Memory B cell (primary cell): Measurements from ENCODE around the gene CAMK2A.

Experiments used
- ATAC-seq: fragments of 150-1000 bp; cut with Tn5 transposase; 2 replicates; pipeline ENCODE4 v1.10.0; 2021; ENCODE audit warnings: low read depth, mild to moderate bottlenecking, moderate library complexity
- DNase-seq, 2 donors: peaks; one replicate each; pipeline ENCODE4 v3.0.0; 2022; ENCODE audit warnings: low spot score in 2 of 2
- H3K27ac Mint-ChIP-seq: one replicate; pipeline ENCODE4 v1.8.0; 2022; ENCODE audit warnings: mild to moderate bottlenecking, moderate library complexity, mixed read lengths
- H3K27me3 Mint-ChIP-seq: one replicate; pipeline ENCODE4 v1.8.0; 2022; ENCODE audit warnings: mixed read lengths
- H3K36me3 Mint-ChIP-seq: one replicate; pipeline ENCODE4 v1.8.0; 2022; ENCODE audit warnings: mild to moderate bottlenecking, mixed read lengths
- H3K4me1 Mint-ChIP-seq: one replicate; pipeline ENCODE4 v1.8.0; 2022; ENCODE audit warnings: mixed read lengths
- H3K4me3 Mint-ChIP-seq: one replicate; pipeline ENCODE4 v1.8.0; 2022; ENCODE audit warnings: mild to moderate bottlenecking, moderate library complexity, mixed read lengths
- H3K9me3 Mint-ChIP-seq: one replicate; pipeline ENCODE4 v1.8.0; 2022; ENCODE audit warnings: mixed read lengths

Gene CAMK2A

GRCh38 chr5:150190987-150191386, 98.6 kb downstream of the CAMK2A start:
- H3K4me3 Mint-ChIP-seq = no peak overlapping the region
- H3K4me1 Mint-ChIP-seq = no peaks in the 10 kb centered on the region
- H3K36me3 Mint-ChIP-seq = no peaks in the 10 kb centered on the region
- DNase-seq (no peak), ATAC-seq (no peak)
- peaks cover 23% of the 10 kb centered on the region for H3K27me3 Mint-ChIP-seq
- no peak overlapping the region for H3K27ac Mint-ChIP-seq
- H3K9me3 Mint-ChIP-seq = no peaks in the 10 kb centered on the region

DNA sequence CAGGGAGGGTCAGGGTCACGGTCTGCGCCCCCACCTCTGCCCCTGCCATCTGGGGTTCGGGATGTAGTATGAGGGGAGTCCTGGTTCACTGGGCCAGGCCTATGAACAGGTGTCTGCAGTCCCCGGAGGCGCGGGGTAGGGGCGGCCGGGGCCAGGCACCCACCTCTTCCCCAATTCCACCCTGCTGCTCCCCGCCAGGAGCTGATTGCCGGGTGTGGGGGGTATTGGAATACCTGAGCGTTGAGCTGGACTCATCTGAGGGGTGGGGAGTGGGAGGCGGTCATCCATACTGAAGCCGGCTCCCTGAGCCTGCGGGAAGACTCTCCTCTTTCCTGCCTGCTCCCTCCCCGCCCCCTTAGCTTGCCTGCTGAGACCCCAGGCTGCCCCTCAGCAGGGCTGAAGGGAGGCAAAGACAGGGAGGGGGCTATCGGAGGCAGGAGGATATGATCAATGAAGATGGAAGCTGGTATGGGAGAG, 99.0 kb downstream of the CAMK2A start:
- no peak for DNase-seq
- H3K27ac Mint-ChIP-seq = no peak overlapping the region
- H3K4me1 Mint-ChIP-seq = no peaks in the 10 kb centered on the region
- no peaks in the 10 kb centered on the region for H3K9me3 Mint-ChIP-seq
- peaks cover 23% of the 10 kb centered on the region for H3K27me3 Mint-ChIP-seq
- no peak overlapping the region for H3K4me3 Mint-ChIP-seq
- no peaks in the 10 kb centered on the region for H3K36me3 Mint-ChIP-seq
- ATAC-seq = no peak

DNA sequence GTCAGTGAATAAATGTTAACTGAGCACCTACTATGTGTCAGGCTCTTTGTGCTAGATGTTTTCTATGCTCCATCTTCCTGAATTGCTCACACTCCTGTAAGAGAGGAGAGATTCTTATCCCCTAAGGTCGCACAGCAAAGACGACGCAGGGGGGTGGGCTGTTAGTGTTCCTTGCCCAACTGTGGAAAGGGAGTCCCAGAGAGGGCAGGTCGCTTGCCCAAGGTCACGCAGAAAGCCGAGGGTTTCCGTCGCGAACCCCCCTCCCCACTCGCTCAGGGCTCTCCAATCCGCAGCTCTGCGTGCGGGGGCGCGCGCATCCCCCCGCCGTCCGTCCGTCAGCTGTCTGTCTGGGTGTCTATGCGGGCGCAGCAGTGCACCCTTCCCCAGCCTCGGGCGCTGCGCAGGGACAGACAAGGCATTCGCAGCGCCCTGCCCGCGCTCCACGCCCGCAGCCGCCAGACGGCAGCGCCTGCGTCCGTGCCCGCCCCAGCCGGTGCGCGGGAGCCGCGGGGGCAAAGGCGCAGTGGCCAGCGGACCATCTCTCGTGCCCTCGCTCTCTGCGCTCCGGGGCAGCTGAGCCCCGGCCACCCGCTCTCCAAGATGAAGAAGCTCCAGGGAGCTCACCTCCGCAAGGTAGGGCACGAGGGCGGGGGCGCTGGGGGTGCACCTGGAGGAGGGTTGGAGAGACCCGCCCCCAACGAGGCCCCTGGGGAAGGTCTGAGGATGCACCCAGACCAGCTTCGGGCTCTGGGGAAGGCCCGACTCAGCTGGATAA, 99.7 kb downstream of the CAMK2A start, which contains the start of gene SLC6A7:
SLC6A7 (plus strand) TSS at position 335 of the 775 bp plus-strand sequence; CDS start at position 601, 266 bp downstream.
- Mint-ChIP-seq H3K27ac (no peak within 1 kb of the TSS), H3K4me3 (no peak within 1 kb of the TSS), H3K4me1 (no peaks in the 10 kb centered on the region), H3K36me3 (no peaks in the 10 kb centered on the region), H3K9me3 (no peaks in the 10 kb centered on the region), H3K27me3 (peaks cover 24% of the 10 kb centered on the region)
- DNase-seq (no peak), ATAC-seq (no peak)

DNA sequence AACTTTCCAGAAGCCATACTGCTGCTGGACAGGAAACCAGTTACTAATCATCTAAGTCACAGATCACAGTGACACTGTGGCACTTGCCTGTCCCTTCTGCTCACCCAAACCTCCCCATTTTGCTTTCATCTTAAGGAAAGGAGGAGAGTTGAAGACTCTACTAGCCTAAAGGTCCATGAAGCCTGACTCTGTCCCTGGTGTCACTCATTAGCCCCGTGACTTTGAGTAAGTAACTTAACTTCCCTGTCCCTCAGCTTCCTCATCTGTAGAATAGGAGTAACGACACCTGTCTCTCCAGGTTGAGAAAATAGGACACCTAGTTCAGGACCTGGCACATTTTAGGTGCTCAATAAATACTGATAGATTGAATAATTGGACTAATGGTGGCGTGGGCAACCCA, 100.2 kb downstream of the CAMK2A start:
- peaks cover 26% of the 10 kb centered on the region for H3K27me3 Mint-ChIP-seq
- H3K4me3 Mint-ChIP-seq = no peak overlapping the region
- H3K4me1 Mint-ChIP-seq = peaks cover 2% of the 10 kb centered on the region
- H3K27ac Mint-ChIP-seq = no peak overlapping the region
- H3K36me3 Mint-ChIP-seq = no peaks in the 10 kb centered on the region
- no peak for DNase-seq
- no peaks in the 10 kb centered on the region for H3K9me3 Mint-ChIP-seq
- ATAC-seq = no peak

- Mint-ChIP-seq H3K9me3 (no peaks in the 10 kb centered on the region), H3K4me3 (no peak overlapping the region), H3K27ac (no peak overlapping the region), H3K36me3 (no peaks in the 10 kb centered on the region), H3K27me3 (peaks cover 26% of the 10 kb centered on the region), H3K4me1 (peaks cover 2% of the 10 kb centered on the region)
- ATAC-seq = no peak
- no peak for DNase-seq
Measured at GRCh38 chr5:150188146-150188842, 101.3 kb downstream of the CAMK2A start.

DNA sequence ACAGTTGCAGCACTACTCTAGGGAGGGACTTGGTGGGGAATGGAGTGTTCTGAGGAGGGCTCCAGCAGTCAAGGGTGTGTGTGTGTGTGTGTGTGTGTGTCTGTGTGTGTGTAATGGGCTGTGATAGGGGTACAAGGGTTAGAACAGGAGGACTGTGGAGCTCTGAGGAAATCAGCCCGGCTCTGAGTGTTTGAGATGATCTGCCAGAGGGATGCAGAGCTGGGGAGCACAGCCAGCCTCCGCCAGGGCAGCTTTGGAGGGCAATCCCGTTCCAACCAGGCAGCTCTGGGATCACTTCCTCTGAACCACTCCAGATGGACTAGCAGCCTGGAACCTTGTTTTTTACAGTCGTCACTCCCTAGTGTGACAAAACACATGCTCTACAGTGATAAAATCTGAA, 102.7 kb downstream of the CAMK2A start:
- no peak overlapping the region for H3K27ac Mint-ChIP-seq
- H3K4me1 Mint-ChIP-seq = peaks cover 2% of the 10 kb centered on the region
- H3K4me3 Mint-ChIP-seq = no peak overlapping the region
- H3K27me3 Mint-ChIP-seq = peaks cover 25% of the 10 kb centered on the region
- no peaks in the 10 kb centered on the region for H3K9me3 Mint-ChIP-seq
- no peak for DNase-seq
- no peaks in the 10 kb centered on the region for H3K36me3 Mint-ChIP-seq
- no peak for ATAC-seq

GRCh38 chr5:150186137-150186536, 103.4 kb downstream of the CAMK2A start:
- no peaks in the 10 kb centered on the region for H3K9me3 Mint-ChIP-seq
- no peak overlapping the region for H3K4me3 Mint-ChIP-seq
- no peaks in the 10 kb centered on the region for H3K36me3 Mint-ChIP-seq
- ATAC-seq = no peak
- H3K27me3 Mint-ChIP-seq = peaks cover 23% of the 10 kb centered on the region
- peaks cover 2% of the 10 kb centered on the region for H3K4me1 Mint-ChIP-seq
- H3K27ac Mint-ChIP-seq = no peak overlapping the region
- no peak for DNase-seq

DNA sequence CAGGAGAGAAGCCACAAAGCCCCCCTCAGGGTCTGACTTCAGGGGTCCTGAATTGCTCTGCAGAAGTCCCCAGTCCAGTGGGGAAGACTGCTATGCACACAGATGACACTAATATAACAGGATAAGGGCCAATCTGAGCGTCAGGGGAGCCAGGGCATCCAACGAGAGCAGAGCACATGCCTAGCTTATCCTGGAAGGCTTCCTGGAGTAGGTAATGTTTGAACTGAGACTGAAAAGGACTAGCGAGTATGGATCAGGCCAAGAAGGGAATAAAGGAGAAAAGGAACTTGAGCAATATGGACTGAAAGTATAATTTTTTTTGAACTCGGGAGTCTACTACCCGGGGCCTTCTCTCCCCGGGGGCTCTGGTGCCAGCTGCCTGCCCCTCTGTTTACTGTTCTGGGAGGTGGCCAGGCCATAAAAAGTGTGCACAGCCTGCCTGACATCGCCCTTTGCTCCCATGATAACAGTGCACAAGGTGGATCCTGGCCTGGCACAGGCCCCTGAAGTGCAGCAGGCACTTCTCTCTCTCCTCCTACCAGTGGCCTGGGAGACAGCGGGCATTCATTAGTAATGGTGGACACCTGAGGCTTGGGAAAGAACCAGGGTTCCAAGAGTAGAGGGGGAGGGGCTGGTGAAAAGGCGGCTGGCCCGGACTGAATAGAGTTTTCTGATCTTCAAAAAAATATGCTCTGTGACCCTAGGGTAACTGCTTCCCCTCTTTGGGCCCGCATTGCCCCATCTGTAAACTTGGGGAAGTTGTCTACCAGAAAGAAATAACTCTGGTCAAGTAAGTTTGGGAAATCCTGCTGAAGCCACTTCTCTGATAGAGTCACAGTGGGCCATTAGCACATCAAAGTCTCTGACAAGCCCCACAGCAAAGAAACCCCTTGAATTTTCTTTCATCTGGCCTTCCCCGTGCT, 104.3 kb downstream of the CAMK2A start:
- Mint-ChIP-seq H3K27ac (no peak overlapping the region), H3K27me3 (peaks cover 20% of the 10 kb centered on the region), H3K36me3 (no peaks in the 10 kb centered on the region), H3K9me3 (no peaks in the 10 kb centered on the region), H3K4me3 (no peak overlapping the region), H3K4me1 (peaks cover 5% of the 10 kb centered on the region)
- no peak for DNase-seq
- no peak for ATAC-seq

DNA sequence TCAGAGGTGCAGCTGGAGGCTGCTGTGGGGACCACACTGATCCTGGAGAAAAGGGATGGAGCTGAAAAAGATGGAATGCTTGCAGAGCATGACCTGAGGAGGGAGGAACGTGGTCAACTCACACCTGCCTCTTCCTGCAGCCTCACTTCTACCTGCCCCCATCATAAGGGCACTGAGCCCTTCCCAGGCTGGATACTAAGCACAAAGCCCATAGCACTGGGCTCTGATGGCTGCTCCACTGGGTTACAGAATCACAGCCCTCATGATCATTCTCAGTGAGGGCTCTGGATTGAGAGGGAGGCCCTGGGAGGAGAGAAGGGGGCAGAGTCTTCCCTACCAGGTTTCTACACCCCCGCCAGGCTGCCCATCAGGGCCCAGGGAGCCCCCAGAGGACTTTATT, 105.6 kb downstream of the CAMK2A start:
- Mint-ChIP-seq H3K27me3 (peaks cover 14% of the 10 kb centered on the region), H3K27ac (no peak overlapping the region)

GRCh38 chr5:150183436-150183835, 106.1 kb downstream of the CAMK2A start:
- Mint-ChIP-seq H3K27ac (no peak overlapping the region), H3K27me3 (peaks cover 13% of the 10 kb centered on the region), H3K4me1 (peaks cover 5% of the 10 kb centered on the region), H3K36me3 (no peaks in the 10 kb centered on the region), H3K9me3 (no peaks in the 10 kb centered on the region), H3K4me3 (no peak overlapping the region)
- no peak for DNase-seq
- no peak for ATAC-seq

More for the DNA sequence above, 105.6 kb downstream of the CAMK2A start:
- no peak for ATAC-seq
- H3K4me3 Mint-ChIP-seq = no peak overlapping the region
- H3K36me3 Mint-ChIP-seq = no peaks in the 10 kb centered on the region
- no peaks in the 10 kb centered on the region for H3K9me3 Mint-ChIP-seq
- DNase-seq = no peak
- H3K4me1 Mint-ChIP-seq = peaks cover 5% of the 10 kb centered on the region

DNA sequence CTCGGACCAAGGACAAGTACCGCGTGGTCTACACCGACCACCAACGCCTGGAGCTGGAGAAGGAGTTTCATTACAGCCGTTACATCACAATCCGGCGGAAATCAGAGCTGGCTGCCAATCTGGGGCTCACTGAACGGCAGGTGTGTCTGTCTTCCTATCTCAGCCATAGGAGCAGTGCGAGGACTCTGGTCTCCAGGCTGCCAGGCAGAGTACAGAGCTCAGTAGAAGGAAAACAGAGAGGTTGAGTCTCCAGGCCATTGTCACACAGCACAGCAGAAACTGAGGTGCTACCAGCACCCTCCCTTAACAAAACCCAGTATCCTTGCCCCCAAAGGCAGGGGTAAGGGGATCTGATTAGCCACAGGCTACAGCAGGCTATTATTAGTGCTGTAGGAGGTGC, 106.8 kb downstream of the CAMK2A start:
- H3K4me1 Mint-ChIP-seq = peaks cover 5% of the 10 kb centered on the region
- H3K27ac Mint-ChIP-seq = no peak overlapping the region
- DNase-seq (no peak), ATAC-seq (no peak)
- H3K36me3 Mint-ChIP-seq = no peaks in the 10 kb centered on the region
- H3K4me3 Mint-ChIP-seq = no peak overlapping the region
- H3K27me3 Mint-ChIP-seq = peaks cover 13% of the 10 kb centered on the region
- H3K9me3 Mint-ChIP-seq = no peaks in the 10 kb centered on the region

- no peak overlapping the region for H3K27ac Mint-ChIP-seq
- ATAC-seq (no peak), DNase-seq (no peak)
- H3K36me3 Mint-ChIP-seq = no peaks in the 10 kb centered on the region
- peaks cover 10% of the 10 kb centered on the region for H3K27me3 Mint-ChIP-seq
- peaks cover 5% of the 10 kb centered on the region for H3K4me1 Mint-ChIP-seq
- no peaks in the 10 kb centered on the region for H3K9me3 Mint-ChIP-seq
- no peak overlapping the region for H3K4me3 Mint-ChIP-seq
Measured at GRCh38 chr5:150181766-150182545, 107.6 kb downstream of the CAMK2A start.

- no peaks in the 10 kb centered on the region for H3K9me3 Mint-ChIP-seq
- peaks cover 5% of the 10 kb centered on the region for H3K4me1 Mint-ChIP-seq
- H3K36me3 Mint-ChIP-seq = no peaks in the 10 kb centered on the region
- H3K27me3 Mint-ChIP-seq = peaks cover 6% of the 10 kb centered on the region
- DNase-seq = no peak
- H3K4me3 Mint-ChIP-seq = no peak overlapping the region
- no peak overlapping the region for H3K27ac Mint-ChIP-seq
- ATAC-seq = no peak
Measured at GRCh38 chr5:150181027-150181426, 108.5 kb downstream of the CAMK2A start.
